T-helper 2 cell treated with Interferon-gamma antibody and Interleukin-4, amounts not matched to agents 5 μg/mL and 100 μg/mL, for 36 hours (primary cell): ENCODE results near the gene TXLNA.
A peak's percentile ranks its signal among the peaks of the same experiment; 100 is the strongest.

ENCODE experiments used
- DNase-seq: peaks from one replicate; pipeline ENCODE4 v3.0.0; 2021; ENCODE audit warnings: low spot score
- H3K27ac Mint-ChIP-seq: one replicate; pipeline ENCODE4 v1.8.0; 2021; ENCODE audit warnings: mild to moderate bottlenecking, mixed read lengths
- H3K27me3 Mint-ChIP-seq: one replicate; pipeline ENCODE4 v1.8.0; 2021; ENCODE audit warnings: low read depth, mixed read lengths
- H3K36me3 Mint-ChIP-seq: one replicate; pipeline ENCODE4 v1.8.0; 2021; ENCODE audit warnings: low read depth, mixed read lengths
- H3K4me1 Mint-ChIP-seq: one replicate; pipeline ENCODE4 v1.8.0; 2021; ENCODE audit warnings: low read depth, mixed read lengths
- H3K4me3 Mint-ChIP-seq: one replicate; pipeline ENCODE4 v1.8.0; 2022; ENCODE audit warnings: mild to moderate bottlenecking, moderate library complexity, mixed read lengths
- H3K9me3 Mint-ChIP-seq: one replicate; pipeline ENCODE4 v1.8.0; 2021; ENCODE audit warnings: mixed read lengths

TXLNA gene

GRCh38 chr1:32232558-32233304 is 53.3 kb downstream of the TXLNA start:
- Mint-ChIP-seq H3K4me1 (peaks cover 1% of the 10 kb centered on the region), H3K36me3 (peaks cover 19% of the 10 kb centered on the region), H3K27ac (no peak overlapping the region), H3K27me3 (no peaks in the 10 kb centered on the region), H3K4me3 (no peak overlapping the region), H3K9me3 (no peaks in the 10 kb centered on the region)
- no peak for DNase-seq

GRCh38 chr1:32234792-32235191 is 55.3 kb downstream of the TXLNA start:
- no peak for DNase-seq
- peaks cover 5% of the 10 kb centered on the region for H3K36me3 Mint-ChIP-seq
- H3K27me3 Mint-ChIP-seq = peaks cover 2% of the 10 kb centered on the region
- H3K4me1 Mint-ChIP-seq = peaks cover 4% of the 10 kb centered on the region
- no peak overlapping the region for H3K4me3 Mint-ChIP-seq
- no peaks in the 10 kb centered on the region for H3K9me3 Mint-ChIP-seq
- peak overlapping the region; percentile 31 for H3K27ac Mint-ChIP-seq

- Mint-ChIP-seq H3K27ac (no peak overlapping the region), H3K36me3 (no peaks in the 10 kb centered on the region), H3K4me3 (peak overlapping the region; percentile 82), H3K27me3 (peaks cover 2% of the 10 kb centered on the region), H3K4me1 (peaks cover 10% of the 10 kb centered on the region), H3K9me3 (no peaks in the 10 kb centered on the region)
- no peak for DNase-seq
Observed at GRCh38 chr1:32239337-32239736, 59.9 kb downstream of the TXLNA start.

GRCh38 chr1:32239790-32240139 is 60.3 kb downstream of the TXLNA start:
- no peak for DNase-seq
- Mint-ChIP-seq H3K27ac (no peak overlapping the region), H3K27me3 (peaks cover 2% of the 10 kb centered on the region), H3K4me1 (peaks cover 10% of the 10 kb centered on the region), H3K9me3 (no peaks in the 10 kb centered on the region), H3K4me3 (peak overlapping the region; percentile 82), H3K36me3 (no peaks in the 10 kb centered on the region)

GRCh38 chr1:32240140-32240951 is 60.9 kb downstream of the TXLNA start:
- Mint-ChIP-seq H3K9me3 (no peaks in the 10 kb centered on the region), H3K36me3 (no peaks in the 10 kb centered on the region), H3K4me1 (peaks cover 10% of the 10 kb centered on the region), H3K4me3 (peak overlapping the region; percentile 82), H3K27ac (no peak overlapping the region), H3K27me3 (peaks cover 2% of the 10 kb centered on the region)
- DNase-seq = peak; percentile 37

- no peaks in the 10 kb centered on the region for H3K36me3 Mint-ChIP-seq
- no peaks in the 10 kb centered on the region for H3K9me3 Mint-ChIP-seq
- peaks cover 2% of the 10 kb centered on the region for H3K27me3 Mint-ChIP-seq
- DNase-seq = peak; percentile 22
- H3K27ac Mint-ChIP-seq = no peak overlapping the region
- peaks cover 10% of the 10 kb centered on the region for H3K4me1 Mint-ChIP-seq
- peak overlapping the region; percentile 82 for H3K4me3 Mint-ChIP-seq
Observed at GRCh38 chr1:32241001-32241763, 61.7 kb downstream of the TXLNA start.

- H3K4me3 Mint-ChIP-seq = no peak overlapping the region
- H3K27ac Mint-ChIP-seq = no peak overlapping the region
- H3K36me3 Mint-ChIP-seq = no peaks in the 10 kb centered on the region
- DNase-seq = no peak
- H3K4me1 Mint-ChIP-seq = peaks cover 16% of the 10 kb centered on the region
- H3K27me3 Mint-ChIP-seq = peaks cover 2% of the 10 kb centered on the region
- H3K9me3 Mint-ChIP-seq = no peaks in the 10 kb centered on the region
Observed at GRCh38 chr1:32242341-32242851, 62.9 kb downstream of the TXLNA start.

GRCh38 chr1:32246888-32247273 is 67.4 kb downstream of the TXLNA start, which contains the start of gene FAM167B:
FAM167B (plus strand) TSS chr1:32247222; CDS start chr1:32247422, 200 bp downstream.
- no peaks in the 10 kb centered on the region for H3K9me3 Mint-ChIP-seq
- H3K4me3 Mint-ChIP-seq = peak within 1 kb of the TSS; percentile 62
- DNase-seq = no peak
- H3K27me3 Mint-ChIP-seq = no peaks in the 10 kb centered on the region
- peaks cover 29% of the 10 kb centered on the region for H3K4me1 Mint-ChIP-seq
- H3K27ac Mint-ChIP-seq = peak within 1 kb of the TSS; percentile 87
- peaks cover 6% of the 10 kb centered on the region for H3K36me3 Mint-ChIP-seq

- peaks cover 12% of the 10 kb centered on the region for H3K36me3 Mint-ChIP-seq
- no peak for DNase-seq
- H3K9me3 Mint-ChIP-seq = no peaks in the 10 kb centered on the region
- H3K27me3 Mint-ChIP-seq = no peaks in the 10 kb centered on the region
- peak overlapping the region; percentile 87 for H3K27ac Mint-ChIP-seq
- no peak overlapping the region for H3K4me3 Mint-ChIP-seq
- peaks cover 29% of the 10 kb centered on the region for H3K4me1 Mint-ChIP-seq
Observed at GRCh38 chr1:32247452-32247851, 68.0 kb downstream of the TXLNA start.
